ENCODE results near the gene BAZ2B. TPM values are rescaled to one million over a fixed set of nuclear protein-coding genes. Genes with fewer than 3 reads are reported as not detected.

The BAZ2B gene
- total and polyA plus RNA-seq, 2 of the 13 experiments (the other 11 are each of a cell fraction or from before 2014, with no cell fraction given) = 14.0 to 15.1 TPM

DNA sequence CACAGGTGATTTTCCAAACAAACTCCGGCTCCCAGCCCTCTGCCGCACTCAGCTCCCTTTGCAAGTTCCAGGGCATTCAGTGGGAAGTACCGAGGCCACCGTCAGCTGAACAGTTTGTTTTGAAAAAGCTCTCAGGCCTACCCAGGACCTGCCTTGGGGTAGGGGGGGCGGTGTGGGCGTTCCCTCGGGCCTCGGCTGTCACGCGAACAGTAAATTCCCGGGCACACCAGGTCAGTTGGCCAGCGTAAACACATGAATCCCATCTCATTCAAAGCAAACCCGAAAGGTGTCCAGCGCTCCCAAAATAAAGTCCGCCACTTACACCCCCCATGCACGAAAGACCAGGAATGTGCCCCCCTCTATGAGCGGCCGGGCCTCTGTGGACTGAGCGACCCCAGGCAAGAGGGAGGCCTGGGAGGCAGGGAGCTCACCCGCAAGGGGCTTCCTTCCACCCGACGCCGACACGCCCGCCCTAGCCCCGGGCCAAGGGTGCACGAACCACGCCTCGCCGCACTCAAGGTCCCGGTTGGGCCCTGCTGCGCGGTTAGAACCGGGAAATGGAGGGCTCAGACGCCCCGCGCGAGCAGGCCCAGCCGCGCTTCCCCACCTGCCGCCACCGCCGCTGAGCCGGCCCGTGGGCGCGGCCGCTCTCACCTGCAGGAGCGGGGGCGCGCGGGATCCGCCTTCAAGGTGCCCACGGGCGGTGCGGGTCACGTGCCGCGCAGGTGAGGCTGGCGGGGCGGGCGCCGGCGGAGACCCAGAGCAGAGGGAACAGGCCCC, 330.2 kb downstream of the BAZ2B start, which contains the start of gene WDSUB1 (continued):
- TF ChIP-seq SP2 (CRISPR knock-in tag; IDR thresholded peaks at IDR 0.05) (no peak; the same call in 1 of the 2 replicates), NFRKB (IDR thresholded peaks at IDR 0.05) (no peak), ZNF570 (CRISPR knock-in tag; IDR thresholded peaks at IDR 0.05; ENCODE audit: borderline replicate concordance) (peak; percentile 87; the same call in 1 of the 2 replicates), PAX8 (CRISPR knock-in tag; IDR thresholded peaks at IDR 0.05; ENCODE audit: borderline replicate concordance) (peak; percentile 85; the same call in 1 of the 2 replicates), HOXA7 (CRISPR knock-in tag; IDR thresholded peaks at IDR 0.05) (no peak), ZNF263 (CRISPR knock-in tag; IDR thresholded peaks at IDR 0.05) (peak; percentile 62; the same call in 1 of the 2 replicates), ZNF17 (CRISPR knock-in tag; IDR thresholded peaks at IDR 0.05) (no peak), MTA1 (CRISPR knock-in tag; IDR thresholded peaks at IDR 0.05; ENCODE audit: borderline replicate concordance) (peak; percentile 27; the same call in 1 of the 2 replicates), YEATS2 (CRISPR knock-in tag; IDR thresholded peaks at IDR 0.05; ENCODE audit: borderline replicate concordance) (no peak), ZNF619 (CRISPR knock-in tag; IDR thresholded peaks at IDR 0.05) (peak; percentile 2), RARG (CRISPR knock-in tag; IDR thresholded peaks at IDR 0.05; ENCODE audit: low read depth) (peak; percentile 82; the same call in 1 of the 2 replicates), HMG20A (CRISPR knock-in tag; IDR thresholded peaks at IDR 0.05; ENCODE audit: borderline replicate concordance) (0 out of 2 replicates have a peak, but pooled peaks have one; percentile 12), ZNF629 (CRISPR knock-in tag; conservative IDR thresholded peaks at IDR 0.05) (peak; percentile 46; the same call in 1 of the 2 replicates), ZNF354B (CRISPR knock-in tag; IDR thresholded peaks at IDR 0.05) (peak; percentile 97; the same call in 1 of the 2 replicates), TAF1 (CRISPR knock-in tag; IDR thresholded peaks at IDR 0.05) (0 out of 2 replicates have a peak, but pooled peaks have one; percentile 38), BORCS8-MEF2B (CRISPR knock-in tag; IDR thresholded peaks at IDR 0.05) (peak; percentile 93; the same call in 1 of the 2 replicates), ELF1 (CRISPR knock-in tag; IDR thresholded peaks at IDR 0.05) (peak; percentile 24; the same call in 1 of the 2 replicates)
- TF ChIP-seq, protein P1, sequence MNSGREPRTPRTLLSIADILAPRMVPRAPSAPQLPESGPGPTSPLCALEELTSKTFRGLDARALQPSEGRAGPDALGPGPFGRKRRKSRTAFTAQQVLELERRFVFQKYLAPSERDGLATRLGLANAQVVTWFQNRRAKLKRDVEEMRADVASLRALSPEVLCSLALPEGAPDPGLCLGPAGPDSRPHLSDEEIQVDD (CRISPR knock-in tag; IDR thresholded peaks at IDR 0.05; ENCODE audit: borderline replicate concordance) = peak; percentile 87
- TF ChIP-seq, protein P2, sequence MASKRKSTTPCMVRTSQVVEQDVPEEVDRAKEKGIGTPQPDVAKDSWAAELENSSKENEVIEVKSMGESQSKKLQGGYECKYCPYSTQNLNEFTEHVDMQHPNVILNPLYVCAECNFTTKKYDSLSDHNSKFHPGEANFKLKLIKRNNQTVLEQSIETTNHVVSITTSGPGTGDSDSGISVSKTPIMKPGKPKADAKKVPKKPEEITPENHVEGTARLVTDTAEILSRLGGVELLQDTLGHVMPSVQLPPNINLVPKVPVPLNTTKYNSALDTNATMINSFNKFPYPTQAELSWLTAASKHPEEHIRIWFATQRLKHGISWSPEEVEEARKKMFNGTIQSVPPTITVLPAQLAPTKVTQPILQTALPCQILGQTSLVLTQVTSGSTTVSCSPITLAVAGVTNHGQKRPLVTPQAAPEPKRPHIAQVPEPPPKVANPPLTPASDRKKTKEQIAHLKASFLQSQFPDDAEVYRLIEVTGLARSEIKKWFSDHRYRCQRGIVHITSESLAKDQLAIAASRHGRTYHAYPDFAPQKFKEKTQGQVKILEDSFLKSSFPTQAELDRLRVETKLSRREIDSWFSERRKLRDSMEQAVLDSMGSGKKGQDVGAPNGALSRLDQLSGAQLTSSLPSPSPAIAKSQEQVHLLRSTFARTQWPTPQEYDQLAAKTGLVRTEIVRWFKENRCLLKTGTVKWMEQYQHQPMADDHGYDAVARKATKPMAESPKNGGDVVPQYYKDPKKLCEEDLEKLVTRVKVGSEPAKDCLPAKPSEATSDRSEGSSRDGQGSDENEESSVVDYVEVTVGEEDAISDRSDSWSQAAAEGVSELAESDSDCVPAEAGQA (IDR thresholded peaks at IDR 0.05; ENCODE audit: low read depth) = no peak
- TF ChIP-seq, protein P2 (CRISPR knock-in tag; IDR thresholded peaks at IDR 0.05; ENCODE audit: borderline replicate concordance) = 0 out of 2 replicates have a peak, but pooled peaks have one; percentile 68
- TF ChIP-seq, protein P3, sequence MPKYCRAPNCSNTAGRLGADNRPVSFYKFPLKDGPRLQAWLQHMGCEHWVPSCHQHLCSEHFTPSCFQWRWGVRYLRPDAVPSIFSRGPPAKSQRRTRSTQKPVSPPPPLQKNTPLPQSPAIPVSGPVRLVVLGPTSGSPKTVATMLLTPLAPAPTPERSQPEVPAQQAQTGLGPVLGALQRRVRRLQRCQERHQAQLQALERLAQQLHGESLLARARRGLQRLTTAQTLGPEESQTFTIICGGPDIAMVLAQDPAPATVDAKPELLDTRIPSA (CRISPR knock-in tag; IDR thresholded peaks at IDR 0.05; ENCODE audit: borderline replicate concordance) = peak; percentile 98
- TF ChIP-seq, protein P4, sequence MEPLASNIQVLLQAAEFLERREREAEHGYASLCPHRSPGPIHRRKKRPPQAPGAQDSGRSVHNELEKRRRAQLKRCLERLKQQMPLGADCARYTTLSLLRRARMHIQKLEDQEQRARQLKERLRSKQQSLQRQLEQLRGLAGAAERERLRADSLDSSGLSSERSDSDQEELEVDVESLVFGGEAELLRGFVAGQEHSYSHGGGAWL (CRISPR knock-in tag; IDR thresholded peaks at IDR 0.05) = peak; percentile 95
